ENCODE data around the gene MYO5B.

- TF ChIP-seq, protein P1, sequence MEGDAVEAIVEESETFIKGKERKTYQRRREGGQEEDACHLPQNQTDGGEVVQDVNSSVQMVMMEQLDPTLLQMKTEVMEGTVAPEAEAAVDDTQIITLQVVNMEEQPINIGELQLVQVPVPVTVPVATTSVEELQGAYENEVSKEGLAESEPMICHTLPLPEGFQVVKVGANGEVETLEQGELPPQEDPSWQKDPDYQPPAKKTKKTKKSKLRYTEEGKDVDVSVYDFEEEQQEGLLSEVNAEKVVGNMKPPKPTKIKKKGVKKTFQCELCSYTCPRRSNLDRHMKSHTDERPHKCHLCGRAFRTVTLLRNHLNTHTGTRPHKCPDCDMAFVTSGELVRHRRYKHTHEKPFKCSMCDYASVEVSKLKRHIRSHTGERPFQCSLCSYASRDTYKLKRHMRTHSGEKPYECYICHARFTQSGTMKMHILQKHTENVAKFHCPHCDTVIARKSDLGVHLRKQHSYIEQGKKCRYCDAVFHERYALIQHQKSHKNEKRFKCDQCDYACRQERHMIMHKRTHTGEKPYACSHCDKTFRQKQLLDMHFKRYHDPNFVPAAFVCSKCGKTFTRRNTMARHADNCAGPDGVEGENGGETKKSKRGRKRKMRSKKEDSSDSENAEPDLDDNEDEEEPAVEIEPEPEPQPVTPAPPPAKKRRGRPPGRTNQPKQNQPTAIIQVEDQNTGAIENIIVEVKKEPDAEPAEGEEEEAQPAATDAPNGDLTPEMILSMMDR (IDR thresholded peaks at IDR 0.05) = no peak
- TF ChIP-seq EZH2 (IDR thresholded peaks at IDR 0.05) = no peak
These were observed 361.1 kb downstream of the MYO5B start for GRCh38 chr18:49833814-49834213.
